Uterus (tissue), 2 donors: ENCODE data around the gene DCLK2.

Experiments
- CTCF ChIP-seq, 4 experiments: fragments of 200-600 bp in 2 of 4; fragments of 450-650 bp in 2 of 4; sonication (generic) in 2 of 4; IDR thresholded peaks; one replicate each; pipeline ENCODE4 v1.5.1; 2016 to 2019; ENCODE audit warnings: antibody characterized with exemption in 4 of 4, mild to moderate bottlenecking in 2 of 4, moderate library complexity in 1 of 4
- POLR2A ChIP-seq, 2 donors: fragments of 450-650 bp; IDR thresholded peaks; one replicate each; pipeline ENCODE4 v1.6.1; 2016; ENCODE audit warnings: antibody characterized with exemption in 2 of 2, mild to moderate bottlenecking in 1 of 2, moderate library complexity in 1 of 2

DNA sequence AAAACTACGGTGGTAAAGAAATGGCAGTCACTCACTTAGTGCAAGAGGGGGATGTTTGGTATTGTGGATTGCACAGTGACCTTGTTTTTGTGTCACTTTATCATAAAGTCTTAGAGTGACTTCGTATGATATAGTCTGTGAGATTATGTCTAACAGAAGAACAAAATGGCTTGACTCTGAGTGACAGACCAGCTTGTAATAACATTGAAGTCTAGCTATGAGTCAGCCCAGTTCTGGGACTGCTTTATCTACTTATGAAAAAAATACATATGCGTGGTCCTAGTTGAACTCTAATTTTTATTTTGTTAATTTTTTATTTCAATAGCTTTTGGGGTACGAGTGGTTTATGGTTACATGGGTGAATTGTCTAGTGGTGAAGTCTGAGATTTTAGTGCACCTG lies 20.0 kb downstream of the DCLK2 start:
- TF ChIP-seq CTCF (IDR thresholded peaks at IDR 0.05): no peak
- no peak for TF ChIP-seq POLR2A (IDR thresholded peaks at IDR 0.05)
